ENCODE data around the gene PALD1. TPM values are rescaled to one million over a fixed set of nuclear protein-coding genes. Genes with fewer than 3 reads are reported as not detected.
A peak's percentile ranks its signal among the peaks of the same experiment; 100 is the strongest.

Gene PALD1
- total and polyA plus RNA-seq, 9 of the 15 experiments (the other 6 are each of a cell fraction or from before 2014, with no cell fraction given): 0.03 to 0.29 (median 0.09) TPM; not detected in 2

DNA sequence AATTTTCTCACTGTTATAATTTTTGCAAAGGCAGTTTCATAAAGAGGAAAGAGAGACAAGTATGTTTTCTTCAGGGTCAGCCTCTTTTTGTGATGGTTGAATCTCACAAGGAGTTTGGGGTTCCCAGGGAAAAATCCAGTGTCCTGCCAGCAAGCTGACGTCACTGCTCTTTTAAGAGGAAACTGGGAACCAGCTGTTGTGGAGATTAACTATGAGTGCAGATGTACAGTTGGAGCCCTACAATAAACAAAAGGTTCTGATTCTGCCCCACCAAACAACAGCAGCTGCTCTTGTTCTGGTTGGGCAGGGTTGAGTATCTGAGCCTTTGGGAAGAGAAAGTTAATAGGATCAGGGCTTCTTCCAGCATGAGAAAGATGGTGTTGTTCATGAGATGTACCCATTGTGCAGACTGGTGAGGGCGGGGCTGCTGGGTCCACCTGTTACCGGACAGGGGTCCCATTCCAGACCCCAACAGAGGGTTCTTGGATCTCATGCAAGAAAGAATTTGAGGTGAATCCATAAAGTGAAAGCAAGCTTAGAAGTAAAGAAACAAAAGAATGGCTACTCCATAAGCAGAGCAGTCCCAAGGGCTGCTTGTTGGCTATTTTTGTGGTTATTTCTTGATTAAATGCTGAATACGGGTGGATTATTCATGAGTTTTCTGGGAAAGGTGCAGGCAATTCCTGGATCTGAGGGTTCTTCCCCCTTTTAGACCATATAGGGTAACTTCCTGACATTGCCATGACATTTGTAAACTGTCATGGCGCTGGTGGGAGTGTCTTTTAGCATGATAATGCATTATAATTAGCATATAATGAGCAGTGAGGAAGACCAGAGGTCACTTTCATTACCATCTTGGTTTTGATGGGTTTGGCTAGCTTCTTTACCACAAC is 111.4 kb downstream of the PALD1 start (continued):
- TF ChIP-seq, protein P1, sequence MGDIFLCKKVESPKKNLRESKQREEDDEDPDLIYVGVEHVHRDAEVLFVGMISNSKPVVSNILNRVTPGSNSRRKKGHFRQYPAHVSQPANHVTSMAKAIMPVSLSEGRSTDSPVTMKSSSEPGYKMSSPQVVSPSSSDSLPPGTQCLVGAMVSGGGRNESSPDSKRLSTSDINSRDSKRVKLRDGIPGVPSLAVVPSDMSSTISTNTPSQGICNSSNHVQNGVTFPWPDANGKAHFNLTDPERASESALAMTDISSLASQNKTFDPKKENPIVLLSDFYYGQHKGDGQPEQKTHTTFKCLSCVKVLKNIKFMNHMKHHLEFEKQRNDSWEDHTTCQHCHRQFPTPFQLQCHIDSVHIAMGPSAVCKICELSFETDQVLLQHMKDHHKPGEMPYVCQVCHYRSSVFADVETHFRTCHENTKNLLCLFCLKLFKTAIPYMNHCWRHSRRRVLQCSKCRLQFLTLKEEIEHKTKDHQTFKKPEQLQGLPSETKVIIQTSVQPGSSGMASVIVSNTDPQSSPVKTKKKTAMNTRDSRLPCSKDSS (IDR thresholded peaks at IDR 0.05; ENCODE audit: low read depth, partially characterized antibody): no peak
- TF ChIP-seq ZKSCAN1 (IDR thresholded peaks at IDR 0.05; ENCODE audit: low read depth, low read length) (no peak), ZNF140 (CRISPR knock-in tag; IDR thresholded peaks at IDR 0.05) (no peak), C11orf30 (IDR thresholded peaks at IDR 0.05; ENCODE audit: low read depth) (peak; percentile 74), ZNF174 (CRISPR knock-in tag; IDR thresholded peaks at IDR 0.05) (no peak), STAG1 (CRISPR knock-in tag; IDR thresholded peaks at IDR 0.05; ENCODE audit: borderline replicate concordance) (no peak), SP2 (IDR thresholded peaks at IDR 0.05; ENCODE audit: extremely low read depth, low read depth, low read length, poor library complexity, severe bottlenecking) (no peak), HDAC6 (IDR thresholded peaks at IDR 0.05; ENCODE audit: low read depth, low read length) (no peak), BCOR (IDR thresholded peaks at IDR 0.05) (peak; percentile 33; the same call in 1 of the 2 replicates), MEIS2 (IDR thresholded peaks at IDR 0.05; ENCODE audit: partially characterized antibody) (peak; percentile 70), TEAD4 (IDR thresholded peaks at IDR 0.05; ENCODE audit: low read length) (no peak), TEAD4 (CRISPR knock-in tag; IDR thresholded peaks at IDR 0.05; ENCODE audit: borderline replicate concordance) (no peak), NR2C1 (IDR thresholded peaks at IDR 0.05) (no peak), NR2C1 (tag; IDR thresholded peaks at IDR 0.05) (no peak), ZFPM2 (CRISPR knock-in tag; IDR thresholded peaks at IDR 0.05) (0 out of 2 replicates have a peak, but pooled peaks have one; percentile 41), BHLHE40 (IDR thresholded peaks at IDR 0.05; ENCODE audit: low read length) (no peak), JUNB (CRISPR knock-in tag; conservative IDR thresholded peaks at IDR 0.05) (no peak), ZBTB1 (CRISPR knock-in tag; IDR thresholded peaks at IDR 0.05; ENCODE audit: borderline replicate concordance, low read depth) (no peak), BRD9 (IDR thresholded peaks at IDR 0.05; ENCODE audit: low read depth, partially characterized antibody) (no peak), CBX1 (IDR thresholded peaks at IDR 0.05; ENCODE audit: low read depth) (no peak)
- TF ChIP-seq, protein P2, sequence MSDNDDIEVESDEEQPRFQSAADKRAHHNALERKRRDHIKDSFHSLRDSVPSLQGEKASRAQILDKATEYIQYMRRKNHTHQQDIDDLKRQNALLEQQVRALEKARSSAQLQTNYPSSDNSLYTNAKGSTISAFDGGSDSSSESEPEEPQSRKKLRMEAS (CRISPR knock-in tag; IDR thresholded peaks at IDR 0.05): no peak
- TF ChIP-seq, protein P3, sequence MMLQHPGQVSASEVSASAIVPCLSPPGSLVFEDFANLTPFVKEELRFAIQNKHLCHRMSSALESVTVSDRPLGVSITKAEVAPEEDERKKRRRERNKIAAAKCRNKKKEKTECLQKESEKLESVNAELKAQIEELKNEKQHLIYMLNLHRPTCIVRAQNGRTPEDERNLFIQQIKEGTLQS (IDR thresholded peaks at IDR 0.05): peak; percentile 63
- TF ChIP-seq, protein P3 (CRISPR knock-in tag; conservative IDR thresholded peaks at IDR 0.05): no peak
- TF ChIP-seq, protein P4, sequence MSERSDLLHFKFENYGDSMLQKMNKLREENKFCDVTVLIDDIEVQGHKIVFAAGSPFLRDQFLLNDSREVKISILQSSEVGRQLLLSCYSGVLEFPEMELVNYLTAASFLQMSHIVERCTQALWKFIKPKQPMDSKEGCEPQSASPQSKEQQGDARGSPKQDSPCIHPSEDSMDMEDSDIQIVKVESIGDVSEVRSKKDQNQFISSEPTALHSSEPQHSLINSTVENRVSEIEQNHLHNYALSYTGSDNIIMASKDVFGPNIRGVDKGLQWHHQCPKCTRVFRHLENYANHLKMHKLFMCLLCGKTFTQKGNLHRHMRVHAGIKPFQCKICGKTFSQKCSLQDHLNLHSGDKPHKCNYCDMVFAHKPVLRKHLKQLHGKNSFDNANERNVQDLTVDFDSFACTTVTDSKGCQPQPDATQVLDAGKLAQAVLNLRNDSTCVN (CRISPR knock-in tag; IDR thresholded peaks at IDR 0.05): no peak
- TF ChIP-seq, protein P5, sequence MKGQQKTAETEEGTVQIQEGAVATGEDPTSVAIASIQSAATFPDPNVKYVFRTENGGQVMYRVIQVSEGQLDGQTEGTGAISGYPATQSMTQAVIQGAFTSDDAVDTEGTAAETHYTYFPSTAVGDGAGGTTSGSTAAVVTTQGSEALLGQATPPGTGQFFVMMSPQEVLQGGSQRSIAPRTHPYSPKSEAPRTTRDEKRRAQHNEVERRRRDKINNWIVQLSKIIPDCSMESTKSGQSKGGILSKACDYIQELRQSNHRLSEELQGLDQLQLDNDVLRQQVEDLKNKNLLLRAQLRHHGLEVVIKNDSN (CRISPR knock-in tag; IDR thresholded peaks at IDR 0.05): no peak
